ENCODE results near the gene KRT77.
"Not testable (repeated sequence)": the region's sequence is repeated elsewhere in the genome, so short reads cannot be mapped to it uniquely, and the experiment has no call there.

The KRT77 gene

DNA sequence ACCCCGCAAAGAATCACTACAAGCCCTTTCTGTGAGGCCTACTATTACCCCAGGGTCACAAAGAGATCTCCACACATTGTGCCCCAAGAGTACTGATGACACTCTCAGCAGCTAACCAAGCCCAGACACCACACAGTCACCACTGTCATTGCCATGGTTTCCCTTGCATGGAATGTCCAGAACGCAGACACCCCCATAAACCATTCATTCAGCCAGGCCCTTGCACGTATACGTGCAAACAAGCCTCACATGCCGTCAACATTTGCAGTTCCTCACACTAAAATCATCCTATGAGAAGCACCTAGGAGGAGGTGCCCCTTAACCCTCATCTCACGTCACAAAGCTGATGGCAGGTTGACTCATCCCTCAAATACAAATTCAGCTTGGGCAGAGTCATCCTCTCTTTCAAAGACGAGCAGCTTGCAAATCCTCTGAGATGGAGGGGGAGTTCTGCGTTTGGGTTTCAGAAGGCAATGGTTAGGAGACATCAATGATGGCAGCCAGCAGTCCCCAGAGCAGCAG lies 17.1 kb upstream of the KRT77 start:
- no peak for FAIRE-seq
- DNase-seq (ENCODE audit: insufficient read length) = no peak
- no peak for TF ChIP-seq POLR2AphosphoS5 (IDR thresholded peaks at IDR 0.05; ENCODE audit: low read depth, low read length)
- TF ChIP-seq TAF1 (IDR thresholded peaks at IDR 0.05; ENCODE audit: borderline replicate concordance, low read depth, low read length) = no peak
- TF ChIP-seq POLR2A (IDR thresholded peaks at IDR 0.05; ENCODE audit: low read depth, low read length) = no peak

- TF ChIP-seq POLR2A (IDR thresholded peaks at IDR 0.05; ENCODE audit: low read depth, low read length) = no peak
- TF ChIP-seq POLR2AphosphoS5 (IDR thresholded peaks at IDR 0.05; ENCODE audit: low read depth, low read length) = no peak
- TF ChIP-seq TAF1 (IDR thresholded peaks at IDR 0.05; ENCODE audit: borderline replicate concordance, low read depth, low read length) = no peak
- FAIRE-seq (no peak), DNase-seq (ENCODE audit: insufficient read length) (no peak)
These were observed 12.7 kb upstream of the KRT77 start for GRCh38 chr12:52716061-52716460.

DNA sequence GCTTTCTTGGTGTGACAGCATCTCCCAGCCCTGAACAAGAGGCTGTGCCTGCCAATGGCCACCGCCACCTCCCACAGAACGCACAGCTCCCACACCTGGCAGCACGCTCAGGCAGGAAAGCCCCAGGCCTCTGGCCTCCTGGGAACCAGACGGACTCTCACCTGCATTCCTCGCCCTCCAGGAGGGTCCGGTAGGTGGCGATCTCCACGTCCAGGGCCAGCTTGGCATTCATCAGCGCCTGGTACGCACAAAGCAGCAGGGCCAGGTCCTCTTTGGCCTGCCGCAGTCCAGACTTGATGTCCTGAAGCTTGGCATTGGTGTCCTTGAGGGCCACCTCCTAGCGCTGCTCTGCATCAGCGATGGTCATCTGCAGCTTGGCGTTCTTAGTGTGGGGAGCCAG lies 12.1 kb upstream of the KRT77 start:
- DNase-seq (ENCODE audit: insufficient read length) = no peak

DNA sequence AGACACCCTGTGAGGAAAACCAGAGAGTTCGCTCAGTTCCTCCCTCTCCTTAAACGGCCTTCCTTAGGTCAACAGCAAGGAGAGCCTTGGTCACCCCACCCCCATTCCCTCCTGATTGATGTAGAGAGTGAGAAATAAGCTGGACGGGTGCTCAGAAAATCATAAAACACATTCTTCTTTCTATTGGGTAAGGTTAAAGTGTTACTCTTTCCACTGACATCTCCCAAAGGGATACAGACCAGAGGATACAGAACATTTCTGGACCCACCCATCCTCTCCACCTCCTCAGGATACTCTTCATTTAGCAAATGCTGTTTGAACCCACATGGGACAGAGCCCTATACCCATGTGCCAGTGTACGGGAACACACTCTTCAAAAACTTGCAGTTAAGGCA lies 11.6 kb upstream of the KRT77 start:
- DNase-seq (ENCODE audit: insufficient read length) (no peak), FAIRE-seq (no peak)
- TF ChIP-seq TAF1 (IDR thresholded peaks at IDR 0.05; ENCODE audit: borderline replicate concordance, low read depth, low read length) (no peak), POLR2A (IDR thresholded peaks at IDR 0.05; ENCODE audit: low read depth, low read length) (no peak), POLR2AphosphoS5 (IDR thresholded peaks at IDR 0.05; ENCODE audit: low read depth, low read length) (no peak)

More for the DNA sequence above, 12.1 kb upstream of the KRT77 start:
- TF ChIP-seq POLR2AphosphoS5 (IDR thresholded peaks at IDR 0.05; ENCODE audit: low read depth, low read length) = no peak
- TF ChIP-seq POLR2A (IDR thresholded peaks at IDR 0.05; ENCODE audit: low read depth, low read length) = no peak
- no peak for TF ChIP-seq TAF1 (IDR thresholded peaks at IDR 0.05; ENCODE audit: borderline replicate concordance, low read depth, low read length)
- FAIRE-seq = no peak

DNA sequence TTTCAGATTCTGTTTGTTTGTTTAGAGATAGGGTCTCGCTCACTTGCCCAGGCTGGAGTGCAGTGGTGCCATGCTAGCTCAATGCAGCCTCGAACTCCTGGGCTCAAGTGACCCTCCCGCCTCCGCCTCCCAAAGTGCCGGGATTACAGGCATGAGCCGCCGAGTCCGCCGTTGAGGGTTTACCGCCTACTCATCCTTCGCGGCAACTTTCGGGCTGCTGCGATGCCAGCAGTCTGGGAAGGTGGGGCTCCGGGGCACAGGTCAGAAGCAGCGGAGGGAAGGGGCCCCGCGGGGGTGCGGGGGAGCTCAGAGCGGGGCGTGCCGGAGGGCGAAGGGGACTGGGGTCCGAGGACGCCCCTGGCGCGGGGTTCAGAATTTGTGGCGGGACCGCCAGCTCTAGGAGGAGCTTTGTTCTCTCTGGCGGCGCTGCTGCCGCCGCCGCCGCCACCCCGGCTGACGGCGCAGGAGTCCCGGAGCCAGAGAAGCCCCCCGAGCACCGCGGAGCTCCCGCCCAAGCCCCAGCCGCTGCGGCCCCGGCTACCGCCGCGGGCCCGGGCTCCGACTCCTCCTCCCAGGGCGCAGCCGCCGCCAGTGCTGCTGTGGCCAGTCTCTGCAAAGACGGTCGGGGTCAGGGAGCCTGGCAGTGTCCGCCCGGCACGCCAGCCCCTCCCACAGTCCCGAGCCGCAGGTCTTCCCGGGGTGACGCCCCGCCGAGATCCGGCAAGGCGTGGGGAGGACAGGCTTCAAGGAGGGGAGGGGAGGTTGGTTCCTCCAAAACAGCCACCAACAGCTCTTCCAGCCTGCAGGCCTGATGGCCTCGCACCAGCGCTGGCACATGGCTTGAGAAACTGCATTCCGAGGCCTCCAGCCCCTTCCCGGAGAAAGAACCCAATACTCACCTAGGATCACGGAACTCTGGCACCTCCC lies 10.9 kb upstream of the KRT77 start:
- no peak for FAIRE-seq
- DNase-seq (ENCODE audit: insufficient read length) = no peak
- TF ChIP-seq POLR2AphosphoS5 (IDR thresholded peaks at IDR 0.05; ENCODE audit: low read depth, low read length) (no peak), TAF1 (IDR thresholded peaks at IDR 0.05; ENCODE audit: borderline replicate concordance, low read depth, low read length) (no peak), POLR2A (IDR thresholded peaks at IDR 0.05; ENCODE audit: low read depth, low read length) (no peak)

DNA sequence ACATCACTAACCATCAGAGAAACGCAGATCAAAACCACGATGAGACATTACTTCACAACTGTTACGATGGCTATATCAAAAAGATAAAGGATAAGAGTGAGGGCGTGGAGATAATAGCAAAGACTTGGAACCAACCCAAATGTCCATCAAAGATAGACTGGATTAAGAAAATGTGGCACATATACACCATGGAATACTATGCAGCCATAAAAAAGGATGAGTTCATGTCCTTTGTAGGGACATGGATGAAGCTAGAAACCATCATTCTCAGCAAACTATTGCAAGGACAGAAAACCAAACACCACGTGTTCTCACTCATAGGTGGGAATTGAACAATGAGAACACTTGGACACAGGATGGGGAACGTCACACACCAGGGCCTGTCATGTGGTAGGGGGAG lies 8.8 kb upstream of the KRT77 start:
- not testable (repeated sequence) for FAIRE-seq; DNase-seq (ENCODE audit: insufficient read length)

GRCh38 chr12:52710730-52711129 lies 7.4 kb upstream of the KRT77 start:
- TF ChIP-seq POLR2AphosphoS5 (IDR thresholded peaks at IDR 0.05; ENCODE audit: low read depth, low read length) (no peak), POLR2A (IDR thresholded peaks at IDR 0.05; ENCODE audit: low read depth, low read length) (no peak), TAF1 (IDR thresholded peaks at IDR 0.05; ENCODE audit: borderline replicate concordance, low read depth, low read length) (no peak)
- no peak for DNase-seq (ENCODE audit: insufficient read length)
- FAIRE-seq = no peak

GRCh38 chr12:52708010-52708409 lies 4.7 kb upstream of the KRT77 start:
- no peak for TF ChIP-seq TAF1 (IDR thresholded peaks at IDR 0.05; ENCODE audit: borderline replicate concordance, low read depth, low read length)
- no peak for TF ChIP-seq POLR2A (IDR thresholded peaks at IDR 0.05; ENCODE audit: low read depth, low read length)
- no peak for TF ChIP-seq POLR2AphosphoS5 (IDR thresholded peaks at IDR 0.05; ENCODE audit: low read depth, low read length)
- FAIRE-seq = no peak
- no peak for DNase-seq (ENCODE audit: insufficient read length)

- TF ChIP-seq POLR2AphosphoS5 (IDR thresholded peaks at IDR 0.05; ENCODE audit: low read depth, low read length) (no peak), TAF1 (IDR thresholded peaks at IDR 0.05; ENCODE audit: borderline replicate concordance, low read depth, low read length) (no peak), POLR2A (IDR thresholded peaks at IDR 0.05; ENCODE audit: low read depth, low read length) (no peak)
- no peak for DNase-seq (ENCODE audit: insufficient read length)
- no peak for FAIRE-seq
These were observed 1.1 kb upstream of the KRT77 start for GRCh38 chr12:52704464-52704863.

DNA sequence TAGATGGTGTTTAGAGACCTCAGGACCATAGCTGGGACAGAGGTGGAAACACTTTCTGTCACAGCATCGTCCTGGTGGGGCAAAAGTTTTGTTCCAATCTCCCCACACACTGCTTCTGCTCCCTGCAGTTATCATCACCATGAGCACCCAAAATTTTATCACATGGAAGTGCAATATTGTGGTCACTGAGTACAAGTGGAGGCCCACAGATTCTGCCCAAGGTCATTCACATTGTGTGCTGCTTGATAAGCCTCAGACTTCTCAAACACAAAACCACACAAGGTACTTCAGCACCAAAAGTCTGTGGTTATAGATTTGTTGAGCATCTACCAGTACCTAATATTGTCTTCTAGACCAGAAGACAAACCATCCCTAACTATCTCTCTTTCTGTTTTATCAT lies 554 bp upstream of the KRT77 start:
- DNase-seq (ENCODE audit: insufficient read length) (no peak), FAIRE-seq (no peak)
- TF ChIP-seq POLR2A (IDR thresholded peaks at IDR 0.05; ENCODE audit: low read depth, low read length) (no peak), TAF1 (IDR thresholded peaks at IDR 0.05; ENCODE audit: borderline replicate concordance, low read depth, low read length) (no peak), POLR2AphosphoS5 (IDR thresholded peaks at IDR 0.05; ENCODE audit: low read depth, low read length) (no peak)

DNA sequence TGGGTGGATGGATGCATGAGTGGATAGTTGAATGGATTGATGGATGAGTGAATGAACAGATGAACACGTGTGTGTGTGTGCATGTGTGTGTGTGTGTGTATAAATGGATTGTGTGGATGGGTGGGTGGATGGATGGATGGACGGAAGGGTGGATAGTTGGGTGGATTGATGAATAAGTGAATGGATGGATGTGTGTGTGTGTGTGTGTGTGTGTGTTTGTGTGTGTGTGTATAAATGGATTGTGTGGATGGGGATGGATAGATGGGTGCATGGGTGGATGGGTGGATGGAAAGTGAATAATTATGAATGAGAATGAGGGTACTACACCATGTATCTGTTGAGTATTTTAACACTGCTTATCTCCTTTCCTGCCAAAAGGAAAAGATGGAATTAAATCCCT lies 986 bp downstream of the KRT77 start:
- FAIRE-seq (no peak), DNase-seq (ENCODE audit: insufficient read length) (no peak)
- TF ChIP-seq POLR2AphosphoS5 (IDR thresholded peaks at IDR 0.05; ENCODE audit: low read depth, low read length) = no peak
- TF ChIP-seq TAF1 (IDR thresholded peaks at IDR 0.05; ENCODE audit: borderline replicate concordance, low read depth, low read length) = no peak
- TF ChIP-seq POLR2A (IDR thresholded peaks at IDR 0.05; ENCODE audit: low read depth, low read length) = no peak

- FAIRE-seq = no peak
- TF ChIP-seq POLR2AphosphoS5 (IDR thresholded peaks at IDR 0.05; ENCODE audit: low read depth, low read length) (no peak), POLR2A (IDR thresholded peaks at IDR 0.05; ENCODE audit: low read depth, low read length) (no peak), TAF1 (IDR thresholded peaks at IDR 0.05; ENCODE audit: borderline replicate concordance, low read depth, low read length) (no peak)
- DNase-seq (ENCODE audit: insufficient read length) = no peak
These were observed 2.0 kb downstream of the KRT77 start for GRCh38 chr12:52701281-52701680.

Measured in GM12892 (cell line).